ENCODE results near the gene MRNIP.

The MRNIP gene, protein sequence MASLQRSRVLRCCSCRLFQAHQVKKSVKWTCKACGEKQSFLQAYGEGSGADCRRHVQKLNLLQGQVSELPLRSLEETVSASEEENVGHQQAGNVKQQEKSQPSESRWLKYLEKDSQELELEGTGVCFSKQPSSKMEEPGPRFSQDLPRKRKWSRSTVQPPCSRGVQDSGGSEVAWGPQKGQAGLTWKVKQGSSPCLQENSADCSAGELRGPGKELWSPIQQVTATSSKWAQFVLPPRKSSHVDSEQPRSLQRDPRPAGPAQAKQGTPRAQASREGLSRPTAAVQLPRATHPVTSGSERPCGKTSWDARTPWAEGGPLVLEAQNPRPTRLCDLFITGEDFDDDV

GRCh38 chr5:179858586-179859427 is at the start of gene MRNIP:
Gene MRNIP, minus strand, starts transcription at chr5:179858817. Its CDS starts 21 bp downstream, at chr5:179858796.
- peak; percentile 76 for DNase-seq (ENCODE audit: low read depth)

GRCh38 chr5:179907556-179908324 is 49.1 kb upstream of the MRNIP start, which contains the start of gene TBC1D9B:
Gene TBC1D9B, minus strand, starts transcription at chr5:179907897. Its CDS starts 76 bp downstream, at chr5:179907821.
- DNase-seq (ENCODE audit: low read depth), result peak; percentile 69

DNA sequence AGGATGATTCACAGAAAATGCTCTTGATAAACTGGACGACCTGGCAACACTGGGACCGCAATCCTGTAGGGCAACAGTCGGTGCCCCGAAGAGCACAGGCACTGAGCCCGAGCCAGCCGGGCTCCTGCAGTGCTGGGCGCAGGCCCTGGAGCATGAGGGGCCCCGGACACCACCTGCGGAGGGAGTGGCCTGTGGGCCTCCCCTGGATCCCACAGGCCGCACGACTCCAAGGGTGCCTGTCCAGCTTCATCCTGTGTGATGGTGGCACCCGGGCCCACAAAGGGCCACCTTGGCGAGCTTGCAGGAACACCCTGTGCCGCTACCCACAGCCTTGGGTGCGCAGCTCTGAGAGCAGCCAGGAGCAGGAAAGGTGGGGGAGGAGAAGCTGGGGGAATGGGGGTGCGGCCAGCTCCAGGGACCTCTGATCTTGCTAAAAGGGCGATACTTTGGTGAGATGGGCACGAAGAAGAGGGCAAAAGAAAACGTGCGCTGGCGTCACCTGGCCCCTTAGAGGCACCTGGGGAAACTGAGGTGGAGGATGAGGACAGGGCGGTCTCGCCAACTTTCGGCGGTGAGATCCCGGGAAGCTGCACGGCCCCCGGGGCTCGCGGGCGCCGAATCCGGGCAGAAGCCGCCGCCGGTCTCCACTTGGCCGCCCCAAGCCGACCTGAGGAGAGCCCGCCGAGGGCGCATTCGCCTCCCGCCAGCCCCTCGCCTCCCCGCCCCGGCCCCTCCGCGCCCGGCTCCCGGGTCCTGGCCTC is 48.4 kb upstream of the MRNIP start:
- DNase-seq (ENCODE audit: low read depth), result no peak

GRCh38 chr5:179906294-179906794 is 47.7 kb upstream of the MRNIP start:
- DNase-seq (ENCODE audit: low read depth), result no peak

GRCh38 chr5:179905161-179905560 is 46.5 kb upstream of the MRNIP start:
- DNase-seq (ENCODE audit: low read depth), result no peak

- no peak for DNase-seq (ENCODE audit: low read depth)
These were observed 46.0 kb upstream of the MRNIP start for GRCh38 chr5:179904463-179905160.

- DNase-seq (ENCODE audit: low read depth), result no peak
These were observed 44.1 kb upstream of the MRNIP start for GRCh38 chr5:179902763-179903158.

- DNase-seq (ENCODE audit: low read depth), result no peak
These were observed 43.5 kb upstream of the MRNIP start for GRCh38 chr5:179901915-179902762.

- DNase-seq (ENCODE audit: low read depth), result no peak
These were observed 42.8 kb upstream of the MRNIP start for GRCh38 chr5:179901462-179901861.

DNA sequence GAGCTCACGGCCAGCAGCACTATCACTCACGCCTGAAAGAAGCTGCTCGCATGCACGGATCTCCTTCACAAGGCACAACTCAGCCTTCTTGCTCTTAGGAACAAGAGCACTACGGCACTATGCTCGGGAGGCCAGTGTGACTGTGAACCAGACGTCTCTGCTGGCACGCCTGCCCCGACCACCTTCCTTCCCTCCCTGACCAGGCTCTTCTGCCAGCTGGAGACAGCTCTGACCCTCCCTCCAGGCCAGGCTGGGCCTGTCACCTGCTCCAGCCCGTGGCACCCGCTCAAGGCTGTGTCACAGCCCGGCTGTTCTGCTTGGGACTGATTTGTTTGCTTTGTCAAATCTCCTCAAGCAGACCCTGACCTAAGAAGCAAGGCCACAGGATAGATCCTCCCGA is 42.1 kb upstream of the MRNIP start:
- DNase-seq (ENCODE audit: low read depth), result no peak

DNA sequence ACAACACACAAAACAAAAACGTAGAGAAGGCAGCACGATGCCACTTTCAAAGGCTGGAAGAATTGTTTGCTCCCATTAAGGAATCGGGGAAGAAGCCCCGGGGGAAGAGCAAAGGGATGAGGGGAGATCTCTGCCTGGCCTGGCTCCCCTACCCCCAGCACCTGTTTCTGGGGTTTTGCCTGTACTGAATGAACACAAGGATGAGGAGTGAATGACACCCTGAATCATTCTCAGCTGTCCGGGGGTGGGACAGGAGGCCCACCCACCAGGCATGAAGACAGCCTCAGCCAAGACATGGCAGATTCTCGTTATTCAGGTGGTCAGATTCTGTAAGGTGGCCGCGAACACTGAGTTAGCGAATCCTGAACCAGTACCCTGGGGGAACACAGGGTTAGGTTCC is 41.6 kb upstream of the MRNIP start:
- no peak for DNase-seq (ENCODE audit: low read depth)

GRCh38 chr5:179895861-179896260 is 37.2 kb upstream of the MRNIP start:
- no peak for DNase-seq (ENCODE audit: low read depth)

GRCh38 chr5:179893958-179894895 is 35.6 kb upstream of the MRNIP start:
- DNase-seq (ENCODE audit: low read depth), result no peak

DNA sequence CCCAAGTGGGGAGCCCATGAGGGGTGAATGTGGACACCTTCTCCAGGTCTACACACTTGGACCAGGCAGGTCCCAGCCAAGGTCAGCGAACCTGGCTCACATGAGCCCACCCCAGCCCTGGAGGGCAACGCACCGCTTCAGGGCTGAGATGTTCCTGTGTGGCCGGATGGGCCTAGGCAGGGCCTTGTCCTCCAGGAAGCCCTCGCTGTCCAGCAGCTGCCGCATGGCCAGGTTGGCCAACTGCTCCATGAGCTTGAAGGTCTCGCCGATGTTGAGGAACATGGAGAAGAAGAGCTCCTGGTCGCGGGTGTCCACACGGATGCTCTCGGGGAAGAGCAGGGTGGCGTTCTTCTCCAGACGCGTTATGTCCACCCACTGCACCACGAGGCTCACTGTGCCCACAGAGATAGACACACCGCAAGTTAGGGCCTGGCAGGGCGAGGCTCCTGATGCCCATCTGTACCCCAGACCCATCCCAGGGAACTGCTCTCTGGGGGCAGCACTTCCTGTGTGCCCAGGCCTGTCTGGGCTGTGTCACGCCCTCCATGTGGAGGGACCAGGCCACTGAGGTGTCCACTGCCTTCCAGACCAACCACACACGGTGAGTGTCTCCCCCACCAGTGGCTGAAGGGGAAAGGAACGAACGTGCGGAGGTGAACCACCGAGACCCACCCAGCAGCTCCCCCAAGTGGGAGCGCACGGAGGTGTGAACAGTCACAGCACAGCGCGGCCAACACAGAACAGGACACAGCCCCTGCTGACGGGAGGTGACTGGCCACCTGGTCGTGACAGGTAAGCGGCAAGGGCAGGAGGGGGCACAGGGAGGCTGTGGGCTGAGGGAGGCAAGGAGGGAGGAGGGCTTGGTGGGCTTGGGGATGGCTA is 34.7 kb upstream of the MRNIP start:
- DNase-seq (ENCODE audit: low read depth), result no peak

DNA sequence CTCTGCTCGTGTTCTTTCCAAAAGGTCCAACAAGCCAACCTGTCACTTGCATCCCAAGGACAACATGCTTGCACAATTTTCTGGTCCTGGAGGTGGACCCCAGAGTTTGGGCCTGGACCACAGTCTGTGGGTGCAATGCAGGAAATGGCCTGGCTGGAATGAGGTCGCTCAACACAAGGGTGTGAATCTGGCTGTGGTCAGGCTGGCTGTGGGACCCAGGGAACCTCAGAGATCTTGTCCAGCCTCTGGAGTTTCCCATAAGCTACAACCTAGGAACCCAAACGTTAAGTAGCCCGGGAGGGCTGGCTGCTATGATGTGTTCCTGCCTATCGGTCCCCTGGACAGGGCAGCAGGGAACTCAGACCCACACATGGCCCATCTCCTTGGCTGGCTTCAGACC is 33.6 kb upstream of the MRNIP start:
- DNase-seq (ENCODE audit: low read depth), result no peak

DNA sequence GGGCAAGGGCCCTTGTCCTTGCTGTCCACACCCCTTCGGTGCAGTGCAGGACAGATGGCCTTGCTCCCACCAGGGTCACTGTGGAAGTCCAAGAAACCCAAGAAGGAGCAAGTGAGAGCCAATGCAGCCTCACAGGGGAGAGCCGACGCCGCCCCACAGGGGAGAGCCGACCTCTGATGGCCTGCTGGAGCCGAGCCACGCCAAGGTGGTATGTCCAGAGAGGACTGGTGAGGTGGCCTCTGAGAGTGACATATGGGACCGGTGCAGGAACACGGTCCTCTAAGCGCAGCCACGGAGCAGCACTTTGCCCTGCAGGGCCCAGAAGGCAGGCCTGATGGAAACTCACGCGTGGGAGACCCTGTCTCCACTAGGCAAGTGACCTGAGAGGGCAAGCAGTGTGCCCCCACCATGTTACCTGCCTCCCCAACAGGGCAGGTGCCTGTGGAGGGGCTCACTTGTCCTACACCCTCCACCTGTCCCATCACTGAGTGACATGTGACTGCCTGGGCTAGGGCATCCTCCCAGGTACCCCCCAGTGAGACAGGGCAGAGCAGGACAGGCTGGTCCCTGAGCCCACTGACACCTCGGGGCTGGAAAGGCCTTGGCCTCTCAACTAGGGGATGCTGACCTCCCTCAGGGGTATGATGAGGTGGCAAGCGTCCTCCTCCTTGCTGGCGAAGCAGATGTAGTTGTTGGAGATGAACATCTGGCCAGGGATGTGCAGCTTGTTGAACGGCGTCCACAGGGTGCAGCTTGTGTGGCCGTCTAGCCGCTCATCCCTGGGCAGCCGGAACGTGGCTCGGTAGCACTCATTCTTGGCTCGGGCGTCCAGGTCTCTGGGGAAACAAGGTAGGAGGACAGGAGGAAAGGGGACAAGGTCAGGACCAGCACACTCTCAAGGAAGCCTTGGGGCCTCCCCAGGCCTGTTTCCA is 32.4 kb upstream of the MRNIP start:
- no peak for DNase-seq (ENCODE audit: low read depth)

GRCh38 chr5:179889885-179890284 is 31.3 kb upstream of the MRNIP start:
- no peak for DNase-seq (ENCODE audit: low read depth)

All from T-helper 22 cell (primary cell).